ENCODE data around the gene LRRC72. TPM values are rescaled to one million over a fixed set of nuclear protein-coding genes. Genes with fewer than 3 reads are reported as not detected.
"Not testable (repeated sequence)": the region's sequence is repeated elsewhere in the genome, so short reads cannot be mapped to it uniquely, and the experiment has no call there.

The LRRC72 gene
- total and polyA plus RNA-seq, 2 experiments from 2014 or later, result not detected

GRCh38 chr7:16504019-16504418 is 22.6 kb upstream of the LRRC72 start:
- Histone ChIP-seq H3K27me3 (ENCODE audit: insufficient read depth) (no peaks in the 10 kb centered on the region), H3K4me1 (ENCODE audit: insufficient read depth) (no peaks in the 10 kb centered on the region), H4K20me1 (replicated peaks; ENCODE audit: insufficient read depth) (no peaks in the 10 kb centered on the region), H3K4me2 (no peak overlapping the region), H3K27ac (ENCODE audit: low read depth) (no peak overlapping the region), H3K4me3 (no peak overlapping the region), H2AFZ (peak overlapping the region; percentile 6; the same call in 1 of the 2 replicates), H3K9me2 (ENCODE audit: insufficient read depth) (0 out of 2 replicates have a peak, but pooled peaks cover 3% of the 10 kb centered on the region), H3F3A (replicated peaks; ENCODE audit: low read depth) (no peaks in the 10 kb centered on the region), H3K79me2 (replicated peaks; ENCODE audit: insufficient read depth) (no peaks in the 10 kb centered on the region), H3K36me3 (ENCODE audit: insufficient read depth) (no peaks in the 10 kb centered on the region)
- Mint-ChIP-seq H3K36me3 (ENCODE audit: low read depth) (no peaks in the 10 kb centered on the region), H3K27me3 (ENCODE audit: insufficient read depth, low read depth, poor library complexity) (no peaks in the 10 kb centered on the region), H3K9me3 (no peaks in the 10 kb centered on the region), H3K4me1 (no peaks in the 10 kb centered on the region), H3K4me3 (no peak overlapping the region), H3K27ac (no peak overlapping the region)
- no peak for ATAC-seq
- no peak for DNase-seq (ENCODE audit: low spot score)
- TF ChIP-seq ZNF462 (CRISPR knock-in tag; IDR thresholded peaks at IDR 0.05) (no peak), POLR2AphosphoS5 (IDR thresholded peaks at IDR 0.05; ENCODE audit: low read depth) (no peak)

- not testable (repeated sequence) for H3F3A ChIP-seq (replicated peaks; ENCODE audit: low read depth); H3K27me3 Mint-ChIP-seq (ENCODE audit: insufficient read depth, low read depth, poor library complexity); H3K4me2 ChIP-seq; H3K4me1 ChIP-seq (ENCODE audit: insufficient read depth); H3K36me3 ChIP-seq (ENCODE audit: insufficient read depth); H3K4me3 Mint-ChIP-seq; H3K9me3 Mint-ChIP-seq; DNase-seq (ENCODE audit: low spot score); H3K27ac Mint-ChIP-seq; H2AFZ ChIP-seq; ATAC-seq; H3K27me3 ChIP-seq (ENCODE audit: insufficient read depth); H3K4me1 Mint-ChIP-seq; H3K79me2 ChIP-seq (replicated peaks; ENCODE audit: insufficient read depth); H3K4me3 ChIP-seq; H3K9me2 ChIP-seq (ENCODE audit: insufficient read depth); H3K36me3 Mint-ChIP-seq (ENCODE audit: low read depth); H3K27ac ChIP-seq (ENCODE audit: low read depth); H4K20me1 ChIP-seq (replicated peaks; ENCODE audit: insufficient read depth)
Observed at GRCh38 chr7:16506422-16506821, 20.2 kb upstream of the LRRC72 start.
